ENCODE results near the gene APOL6.

DNA sequence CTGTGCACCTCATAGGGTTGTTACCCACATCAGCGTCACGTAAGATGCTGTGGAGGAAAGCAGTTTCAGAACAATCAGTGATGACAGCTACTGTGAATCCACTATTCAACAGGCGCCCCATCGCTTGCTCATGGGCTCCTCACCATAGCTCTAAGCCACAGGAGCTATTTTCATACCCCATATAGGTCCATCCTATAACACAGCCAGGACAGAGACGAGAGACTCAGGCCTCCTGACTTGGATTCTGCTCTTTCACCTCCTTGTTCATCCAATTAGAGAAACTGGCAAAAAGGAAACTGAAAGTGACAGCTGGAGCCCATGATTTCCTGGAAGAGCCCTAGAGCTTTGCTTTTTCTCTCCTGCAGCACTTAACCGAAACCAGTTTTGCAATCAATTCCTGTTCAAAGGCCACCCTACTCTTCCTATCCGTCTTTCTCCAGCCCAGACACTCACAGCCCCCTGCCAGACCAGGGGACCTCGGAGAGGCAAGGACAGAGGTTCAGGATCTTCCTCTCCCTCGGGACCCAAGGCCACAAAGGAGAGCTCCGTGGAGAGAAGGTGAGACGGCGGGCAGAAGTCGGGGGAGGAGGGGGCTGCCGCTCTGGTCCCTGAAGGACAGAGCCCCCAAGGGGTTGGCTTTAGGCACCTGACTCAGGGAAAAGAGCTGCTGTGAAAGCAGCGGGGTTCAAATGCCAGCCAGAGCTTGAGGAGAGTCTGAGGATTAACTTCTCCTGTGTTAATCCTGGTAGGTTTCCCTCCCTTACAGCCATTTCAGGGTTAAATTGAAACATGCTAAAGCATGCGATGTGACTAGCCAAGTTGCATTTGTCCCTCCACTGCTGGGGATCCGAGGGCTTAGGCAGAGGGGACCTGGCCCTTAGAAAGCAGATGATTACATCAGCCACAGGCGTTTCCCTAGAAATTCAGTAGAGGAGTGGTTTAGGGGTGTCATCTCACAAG is at the start of gene APOL6:
- TF ChIP-seq, protein P1, sequence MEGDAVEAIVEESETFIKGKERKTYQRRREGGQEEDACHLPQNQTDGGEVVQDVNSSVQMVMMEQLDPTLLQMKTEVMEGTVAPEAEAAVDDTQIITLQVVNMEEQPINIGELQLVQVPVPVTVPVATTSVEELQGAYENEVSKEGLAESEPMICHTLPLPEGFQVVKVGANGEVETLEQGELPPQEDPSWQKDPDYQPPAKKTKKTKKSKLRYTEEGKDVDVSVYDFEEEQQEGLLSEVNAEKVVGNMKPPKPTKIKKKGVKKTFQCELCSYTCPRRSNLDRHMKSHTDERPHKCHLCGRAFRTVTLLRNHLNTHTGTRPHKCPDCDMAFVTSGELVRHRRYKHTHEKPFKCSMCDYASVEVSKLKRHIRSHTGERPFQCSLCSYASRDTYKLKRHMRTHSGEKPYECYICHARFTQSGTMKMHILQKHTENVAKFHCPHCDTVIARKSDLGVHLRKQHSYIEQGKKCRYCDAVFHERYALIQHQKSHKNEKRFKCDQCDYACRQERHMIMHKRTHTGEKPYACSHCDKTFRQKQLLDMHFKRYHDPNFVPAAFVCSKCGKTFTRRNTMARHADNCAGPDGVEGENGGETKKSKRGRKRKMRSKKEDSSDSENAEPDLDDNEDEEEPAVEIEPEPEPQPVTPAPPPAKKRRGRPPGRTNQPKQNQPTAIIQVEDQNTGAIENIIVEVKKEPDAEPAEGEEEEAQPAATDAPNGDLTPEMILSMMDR (IDR thresholded peaks at IDR 0.05) = no peak
- TF ChIP-seq EP300 (IDR thresholded peaks at IDR 0.05) (no peak), POLR2AphosphoS5 (IDR thresholded peaks at IDR 0.05) (no peak)

Data from suprapubic skin (tissue), 4 donors.